Gastroesophageal sphincter (tissue), 3 donors: Measurements from ENCODE around the gene IRF6.

Experiments used
- POLR2A ChIP-seq, 2 donors: fragments of 450-650 bp; IDR thresholded peaks; one replicate each; pipeline ENCODE4 v1.6.1; 2017; ENCODE audit warnings: antibody characterized with exemption in 2 of 2, mild to moderate bottlenecking in 2 of 2, moderate library complexity in 1 of 2
- TF ChIP-seq, protein P1 (sequence below), 4 experiments: fragments of 200-600 bp in 2 of 4; fragments of 450-650 bp in 2 of 4; sonication (generic) in 1 of 4; IDR thresholded peaks; one replicate each; pipeline ENCODE4 v1.5.1; 2017 to 2019; ENCODE audit warnings: antibody characterized with exemption in 4 of 4, mild to moderate bottlenecking in 2 of 4, moderate library complexity in 2 of 4

GRCh38 chr1:209810783-209811182 is 4.8 kb upstream of the IRF6 start:
- TF ChIP-seq POLR2A (IDR thresholded peaks at IDR 0.05) = no peak
- TF ChIP-seq, protein P1, sequence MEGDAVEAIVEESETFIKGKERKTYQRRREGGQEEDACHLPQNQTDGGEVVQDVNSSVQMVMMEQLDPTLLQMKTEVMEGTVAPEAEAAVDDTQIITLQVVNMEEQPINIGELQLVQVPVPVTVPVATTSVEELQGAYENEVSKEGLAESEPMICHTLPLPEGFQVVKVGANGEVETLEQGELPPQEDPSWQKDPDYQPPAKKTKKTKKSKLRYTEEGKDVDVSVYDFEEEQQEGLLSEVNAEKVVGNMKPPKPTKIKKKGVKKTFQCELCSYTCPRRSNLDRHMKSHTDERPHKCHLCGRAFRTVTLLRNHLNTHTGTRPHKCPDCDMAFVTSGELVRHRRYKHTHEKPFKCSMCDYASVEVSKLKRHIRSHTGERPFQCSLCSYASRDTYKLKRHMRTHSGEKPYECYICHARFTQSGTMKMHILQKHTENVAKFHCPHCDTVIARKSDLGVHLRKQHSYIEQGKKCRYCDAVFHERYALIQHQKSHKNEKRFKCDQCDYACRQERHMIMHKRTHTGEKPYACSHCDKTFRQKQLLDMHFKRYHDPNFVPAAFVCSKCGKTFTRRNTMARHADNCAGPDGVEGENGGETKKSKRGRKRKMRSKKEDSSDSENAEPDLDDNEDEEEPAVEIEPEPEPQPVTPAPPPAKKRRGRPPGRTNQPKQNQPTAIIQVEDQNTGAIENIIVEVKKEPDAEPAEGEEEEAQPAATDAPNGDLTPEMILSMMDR (IDR thresholded peaks at IDR 0.05) = no peak
